ENCODE data around the gene OSGEP. TPM values are rescaled to one million over a fixed set of nuclear protein-coding genes. Genes with fewer than 3 reads are reported as not detected.
A peak's percentile ranks its signal among the peaks of the same experiment; 100 is the strongest.

OSGEP gene
- total and polyA plus RNA-seq, 5 donors from 2014 or later = 27.3 to 40.8 (median 33.1) TPM

DNA sequence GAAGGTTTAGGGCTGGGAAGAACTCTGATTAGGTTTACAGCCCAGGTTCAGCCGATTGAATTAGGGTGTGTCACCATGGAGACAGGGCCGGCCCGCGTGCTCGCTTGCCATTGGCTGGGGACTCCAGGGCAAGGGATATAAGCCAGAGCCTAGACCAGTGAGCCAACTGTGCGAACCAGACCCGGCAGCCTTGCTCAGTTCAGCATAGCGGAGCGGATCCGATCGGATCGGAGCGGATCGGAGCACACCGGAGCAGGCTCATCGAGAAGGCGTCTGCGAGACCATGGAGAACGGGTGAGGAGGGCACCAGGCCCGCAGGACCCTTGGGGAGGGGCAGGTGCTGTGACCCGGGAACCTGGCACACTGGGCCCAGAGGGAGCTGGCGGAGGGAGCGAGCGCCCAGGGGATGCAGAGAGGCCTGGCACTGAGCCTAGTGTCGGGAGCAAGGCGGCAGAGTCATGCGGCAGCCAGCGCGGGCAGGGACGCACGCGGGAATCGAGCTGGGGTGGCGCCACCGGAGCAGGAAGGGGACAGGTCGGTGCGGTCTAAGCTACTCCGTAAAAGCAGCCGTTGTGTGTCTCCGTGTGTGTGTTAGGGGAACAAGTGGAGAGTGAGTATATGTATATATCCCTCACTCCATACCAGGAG is 14.8 kb upstream of the OSGEP start, which contains the start of gene PNP:
PNP (plus strand) TSS at position 165 of the 648 bp plus-strand sequence; CDS start at position 284, 119 bp downstream.
- Histone ChIP-seq H3K9me3 (ENCODE audit: control insufficient read depth in 2 of 2, low read length in 2 of 2) (no peaks in the 10 kb centered on the region), H3K4me1 (ENCODE audit: control insufficient read depth, insufficient read depth, low read length, poor library complexity, severe bottlenecking) (peaks cover 36% of the 10 kb centered on the region), H3K27ac (ENCODE audit: insufficient read depth, low read length, poor library complexity, severe bottlenecking) (peak within 1 kb of the TSS; percentile 80), H3K27me3 (ENCODE audit: control insufficient read depth, insufficient read depth, low read length) (no peaks in the 10 kb centered on the region), H3K4me3 (ENCODE audit: low read depth, low read length) (peak within 1 kb of the TSS; percentile 95), H3K36me3 (ENCODE audit: control insufficient read depth, insufficient read depth, low read length) (peaks cover 23% of the 10 kb centered on the region)
- H3K27ac Mint-ChIP-seq = peak within 1 kb of the TSS; percentile 92 to 98 (median 96)
- H3K4me3 Mint-ChIP-seq = peak within 1 kb of the TSS; percentile 97 to 100 (median 98)
- DNase-seq = peak; percentile 78 to 93 (median 83)
- peaks cover 4% of the 10 kb centered on the region for H3K27me3 Mint-ChIP-seq
- no peaks in the 10 kb centered on the region for H3K9me3 Mint-ChIP-seq
- ATAC-seq (ENCODE audit: low read depth in 2 of 2) = peak; percentile 94
- peaks cover 4 to 45% (median 40%) of the 10 kb centered on the region in 4 donors for H3K4me1 Mint-ChIP-seq
- H3K36me3 Mint-ChIP-seq = peaks cover 21% of the 10 kb centered on the region

DNA sequence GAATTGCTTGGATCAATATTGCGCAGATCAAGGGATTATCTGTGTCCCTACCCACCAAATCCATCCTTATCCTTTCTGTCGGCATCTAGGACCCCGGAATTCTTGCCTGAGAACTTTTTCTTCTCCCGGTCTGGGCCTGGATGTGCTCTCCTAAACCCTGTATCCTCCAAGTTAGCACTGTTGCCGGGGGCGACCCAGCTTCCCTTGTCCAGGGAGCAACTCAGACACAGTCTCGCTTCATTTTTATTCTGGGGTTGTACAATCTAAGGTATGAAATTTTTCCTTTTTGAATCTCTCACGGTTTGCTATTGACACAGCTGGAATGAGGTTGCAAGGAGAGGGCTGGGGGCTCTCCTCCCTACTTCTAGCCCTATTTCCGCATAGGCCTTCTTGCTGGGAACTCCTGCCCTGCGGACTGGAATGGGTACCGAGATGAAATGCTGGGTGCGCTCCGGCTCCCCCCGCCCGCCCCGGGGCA is 14.2 kb upstream of the OSGEP start:
- DNase-seq = no peak

DNA sequence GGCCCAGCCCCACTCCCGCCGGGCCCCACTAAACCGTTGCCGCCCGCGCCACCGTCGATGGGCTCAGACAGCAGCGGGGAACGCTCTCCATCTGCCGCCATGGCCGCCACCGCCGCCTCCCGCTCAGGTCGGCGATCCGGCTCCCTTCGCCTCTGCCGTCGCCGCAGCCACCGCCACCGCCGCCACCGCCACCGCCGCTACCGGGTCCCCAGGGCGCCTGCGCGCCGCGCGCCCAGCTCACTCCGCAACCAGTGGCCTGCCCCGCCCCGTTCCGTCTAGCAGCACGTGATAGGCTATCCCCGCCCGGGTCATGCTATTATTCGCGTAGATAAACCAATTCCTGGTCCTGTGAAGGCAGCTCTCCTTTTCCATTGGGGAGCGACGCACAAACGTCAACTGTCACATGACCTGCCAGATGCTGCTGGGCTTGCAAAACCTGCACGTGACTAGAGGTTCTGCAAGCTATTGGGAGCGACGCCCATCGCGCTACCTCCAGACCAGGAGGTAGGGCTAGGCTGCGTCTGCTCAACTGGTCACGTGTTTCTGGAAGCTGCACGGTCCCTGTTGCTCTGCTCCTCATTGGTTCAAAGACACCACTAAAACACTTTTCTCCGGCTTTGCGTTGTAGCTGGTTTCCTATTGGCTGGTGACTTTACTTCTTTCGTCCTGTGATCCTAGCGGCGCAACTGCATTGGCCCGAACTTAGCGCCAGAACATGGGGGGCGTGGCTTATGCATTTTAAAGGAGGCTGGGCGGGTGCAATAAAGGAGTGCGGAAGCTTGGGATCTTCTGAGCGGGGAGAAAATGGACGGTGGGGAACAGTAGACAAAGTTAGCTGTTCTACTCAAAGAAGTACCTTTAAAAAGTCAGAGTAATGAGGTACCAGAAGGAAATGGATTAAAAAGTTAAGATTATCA is 6.9 kb upstream of the OSGEP start, which contains the start of gene PIP4P1:
PIP4P1 (minus strand) TSS at position 210 of the 917 bp plus-strand sequence; CDS start at position 101, 109 bp downstream.
- peaks cover 5% of the 10 kb centered on the region for H3K27me3 Mint-ChIP-seq
- peaks cover 32% of the 10 kb centered on the region for H3K36me3 Mint-ChIP-seq
- Histone ChIP-seq H3K4me3 (ENCODE audit: low read depth, low read length) (peak within 1 kb of the TSS; percentile 90), H3K27me3 (ENCODE audit: control insufficient read depth, insufficient read depth, low read length) (no peaks in the 10 kb centered on the region), H3K36me3 (ENCODE audit: control insufficient read depth, insufficient read depth, low read length) (peaks cover 39% of the 10 kb centered on the region), H3K27ac (ENCODE audit: insufficient read depth, low read length, poor library complexity, severe bottlenecking) (peak within 1 kb of the TSS; percentile 99), H3K4me1 (ENCODE audit: control insufficient read depth, insufficient read depth, low read length, poor library complexity, severe bottlenecking) (peaks cover 19% of the 10 kb centered on the region), H3K9me3 (ENCODE audit: control insufficient read depth in 2 of 2, low read length in 2 of 2) (no peaks in the 10 kb centered on the region)
- DNase-seq = peak; percentile 99 to 100 (median 99)
- peak; percentile 91 to 93 for ATAC-seq (ENCODE audit: low read depth in 2 of 2)
- peak within 1 kb of the TSS; percentile 94 to 99 (median 97) for H3K27ac Mint-ChIP-seq
- no peaks in the 10 kb centered on the region for H3K9me3 Mint-ChIP-seq
- H3K4me1 Mint-ChIP-seq = peaks cover 5 to 35% (median 21%) of the 10 kb centered on the region in 4 donors
- H3K4me3 Mint-ChIP-seq = peak within 1 kb of the TSS; percentile 88 to 96 (median 94)

More for the DNA sequence above, 14.2 kb upstream of the OSGEP start:
- Mint-ChIP-seq H3K27ac (peak overlapping the region in 2 of 3 donors; percentile 92 to 98), H3K9me3 (no peaks in the 10 kb centered on the region), H3K4me3 (peak overlapping the region; percentile 97 to 100 (median 98)), H3K27me3 (peaks cover 4% of the 10 kb centered on the region), H3K36me3 (peaks cover 15% of the 10 kb centered on the region), H3K4me1 (peaks cover 0 to 41% (median 35%) of the 10 kb centered on the region in 4 donors)
- peak overlapping the region; percentile 80 for H3K27ac ChIP-seq (ENCODE audit: insufficient read depth, low read length, poor library complexity, severe bottlenecking)
- H3K4me1 ChIP-seq (ENCODE audit: control insufficient read depth, insufficient read depth, low read length, poor library complexity, severe bottlenecking) = peaks cover 36% of the 10 kb centered on the region
- peak overlapping the region; percentile 95 for H3K4me3 ChIP-seq (ENCODE audit: low read depth, low read length)
- H3K36me3 ChIP-seq (ENCODE audit: control insufficient read depth, insufficient read depth, low read length) = peaks cover 17% of the 10 kb centered on the region
- H3K27me3 ChIP-seq (ENCODE audit: control insufficient read depth, insufficient read depth, low read length) = no peaks in the 10 kb centered on the region
- H3K9me3 ChIP-seq (ENCODE audit: control insufficient read depth in 2 of 2, low read length in 2 of 2) = no peaks in the 10 kb centered on the region
- no peak for ATAC-seq (ENCODE audit: low read depth in 2 of 2)

DNA sequence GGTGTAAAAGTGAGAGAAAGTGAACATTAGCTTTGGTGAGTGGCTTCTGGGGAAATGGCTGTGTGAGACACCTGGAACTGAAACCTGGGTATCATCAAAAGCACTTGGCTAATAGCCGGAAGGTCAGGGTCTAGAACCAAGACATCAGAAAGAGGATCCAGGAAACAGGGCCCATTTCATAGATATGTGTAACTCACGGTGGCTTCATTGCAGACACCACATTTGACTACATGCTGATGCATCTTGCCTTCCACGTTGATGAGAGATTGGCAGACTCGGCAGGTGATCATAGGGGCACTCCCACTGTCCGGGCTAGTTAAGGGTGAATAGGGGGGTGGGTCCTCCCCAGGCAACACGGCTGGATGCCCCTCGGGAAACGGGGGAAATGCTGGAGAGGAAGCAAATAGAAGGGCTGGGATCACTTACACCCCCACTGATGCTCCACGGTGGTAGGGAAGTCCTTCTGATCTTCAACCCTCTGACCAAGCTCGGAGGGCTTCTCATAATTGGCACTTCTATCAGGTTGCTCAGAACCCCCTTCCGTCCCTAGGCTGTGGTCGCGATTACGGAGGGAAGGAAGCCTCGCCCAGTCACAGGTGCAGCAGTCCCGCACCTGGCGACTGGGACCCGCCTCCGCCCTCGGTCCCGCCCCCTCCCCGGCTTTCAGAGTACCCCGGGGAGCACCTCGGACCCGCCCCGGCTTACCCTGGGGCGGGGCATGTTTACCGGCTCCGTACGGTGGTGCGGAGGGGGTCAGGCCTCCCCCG is 6.0 kb upstream of the OSGEP start:
- H3K9me3 Mint-ChIP-seq = no peaks in the 10 kb centered on the region
- H3K36me3 Mint-ChIP-seq = peaks cover 32% of the 10 kb centered on the region
- H3K4me3 Mint-ChIP-seq = peak overlapping the region; percentile 88 to 96 (median 94)
- H3K4me3 ChIP-seq (ENCODE audit: low read depth, low read length) = peak overlapping the region; percentile 85
- DNase-seq (peak; percentile 75 to 81 (median 78)), ATAC-seq (ENCODE audit: low read depth in 2 of 2) (peak; percentile 4 to 5)
- peaks cover 5 to 35% (median 21%) of the 10 kb centered on the region in 4 donors for H3K4me1 Mint-ChIP-seq
- peaks cover 5% of the 10 kb centered on the region for H3K27me3 Mint-ChIP-seq
- H3K27ac Mint-ChIP-seq = peak overlapping the region; percentile 94 to 99 (median 95)
- no peaks in the 10 kb centered on the region for H3K9me3 ChIP-seq (ENCODE audit: control insufficient read depth in 2 of 2, low read length in 2 of 2)
- peaks cover 41% of the 10 kb centered on the region for H3K36me3 ChIP-seq (ENCODE audit: control insufficient read depth, insufficient read depth, low read length)
- peak overlapping the region; percentile 99 for H3K27ac ChIP-seq (ENCODE audit: insufficient read depth, low read length, poor library complexity, severe bottlenecking)
- H3K27me3 ChIP-seq (ENCODE audit: control insufficient read depth, insufficient read depth, low read length) = no peaks in the 10 kb centered on the region
- H3K4me1 ChIP-seq (ENCODE audit: control insufficient read depth, insufficient read depth, low read length, poor library complexity, severe bottlenecking) = peaks cover 26% of the 10 kb centered on the region

DNA sequence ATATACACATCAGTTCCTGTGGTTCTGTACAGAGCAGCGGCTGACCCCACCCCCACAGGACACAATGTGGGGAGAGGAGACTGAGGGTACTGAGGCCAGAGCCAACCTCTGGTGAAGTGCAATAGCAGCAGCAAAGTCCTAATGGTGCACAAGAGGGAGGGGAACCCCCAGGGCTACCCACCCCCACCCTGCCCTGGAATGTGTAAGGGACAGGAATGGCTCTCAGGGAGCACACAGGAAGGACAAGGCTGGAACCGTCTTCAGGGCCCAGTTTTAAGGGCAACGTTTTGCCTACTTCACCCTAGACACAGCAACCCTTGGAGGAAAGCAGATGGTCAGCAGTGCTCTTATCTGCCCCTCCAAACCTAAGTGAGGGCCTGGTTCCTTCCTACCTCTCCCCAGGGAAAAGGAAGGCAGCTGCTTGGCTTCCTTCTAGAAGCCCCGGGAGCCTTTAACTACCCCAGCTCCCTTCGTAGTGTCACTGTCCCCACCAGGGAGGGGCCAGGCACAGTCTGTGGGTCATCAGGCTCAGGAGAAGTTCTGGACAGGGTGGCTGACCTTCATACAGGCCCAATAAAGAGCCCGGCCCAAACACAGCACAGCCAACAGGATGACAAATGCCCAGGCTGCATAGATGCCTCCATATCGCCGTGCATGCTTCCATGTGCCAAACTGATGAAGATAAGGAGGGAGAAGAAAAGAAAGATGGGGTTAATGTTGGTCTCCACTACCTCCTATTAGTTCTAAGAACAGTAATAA is 3.6 kb upstream of the OSGEP start:
- Histone ChIP-seq H3K36me3 (ENCODE audit: control insufficient read depth, insufficient read depth, low read length) (peaks cover 41% of the 10 kb centered on the region), H3K4me1 (ENCODE audit: control insufficient read depth, insufficient read depth, low read length, poor library complexity, severe bottlenecking) (peaks cover 50% of the 10 kb centered on the region), H3K9me3 (ENCODE audit: control insufficient read depth in 2 of 2, low read length in 2 of 2) (no peaks in the 10 kb centered on the region), H3K4me3 (ENCODE audit: low read depth, low read length) (no peak overlapping the region), H3K27me3 (ENCODE audit: control insufficient read depth, insufficient read depth, low read length) (no peaks in the 10 kb centered on the region), H3K27ac (ENCODE audit: insufficient read depth, low read length, poor library complexity, severe bottlenecking) (peak overlapping the region; percentile 99)
- peaks cover 5% of the 10 kb centered on the region for H3K27me3 Mint-ChIP-seq
- peaks cover 5 to 40% (median 21%) of the 10 kb centered on the region in 4 donors for H3K4me1 Mint-ChIP-seq
- H3K27ac Mint-ChIP-seq = peak overlapping the region in 1 of 3 donors; percentile 94
- peaks cover 32% of the 10 kb centered on the region for H3K36me3 Mint-ChIP-seq
- peak overlapping the region in 2 of 4 donors; percentile 19 to 39 for H3K4me3 Mint-ChIP-seq
- H3K9me3 Mint-ChIP-seq = no peaks in the 10 kb centered on the region
- no peak for ATAC-seq (ENCODE audit: low read depth in 2 of 2)
- no peak for DNase-seq

DNA sequence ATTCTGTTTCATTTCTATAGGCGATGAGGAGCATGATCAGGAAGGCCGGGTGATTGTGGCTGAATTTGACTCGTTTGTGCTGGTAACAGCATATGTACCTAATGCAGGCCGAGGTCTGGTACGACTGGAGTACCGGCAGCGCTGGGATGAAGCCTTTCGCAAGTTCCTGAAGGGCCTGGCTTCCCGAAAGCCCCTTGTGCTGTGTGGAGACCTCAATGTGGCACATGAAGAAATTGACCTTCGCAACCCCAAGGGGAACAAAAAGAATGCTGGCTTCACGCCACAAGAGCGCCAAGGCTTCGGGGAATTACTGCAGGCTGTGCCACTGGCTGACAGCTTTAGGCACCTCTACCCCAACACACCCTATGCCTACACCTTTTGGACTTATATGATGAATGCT is 2.4 kb upstream of the OSGEP start:
- Mint-ChIP-seq H3K36me3 (peaks cover 37% of the 10 kb centered on the region), H3K4me1 (peaks cover 5 to 44% (median 28%) of the 10 kb centered on the region in 4 donors), H3K27me3 (peaks cover 5% of the 10 kb centered on the region), H3K9me3 (no peaks in the 10 kb centered on the region), H3K27ac (no peak overlapping the region), H3K4me3 (peak overlapping the region in 2 of 4 donors; percentile 29 to 52)
- no peak for ATAC-seq (ENCODE audit: low read depth in 2 of 2)
- DNase-seq = no peak
- Histone ChIP-seq H3K4me1 (ENCODE audit: control insufficient read depth, insufficient read depth, low read length, poor library complexity, severe bottlenecking) (peaks cover 51% of the 10 kb centered on the region), H3K36me3 (ENCODE audit: control insufficient read depth, insufficient read depth, low read length) (peaks cover 47% of the 10 kb centered on the region), H3K9me3 (ENCODE audit: control insufficient read depth in 2 of 2, low read length in 2 of 2) (no peaks in the 10 kb centered on the region), H3K27ac (ENCODE audit: insufficient read depth, low read length, poor library complexity, severe bottlenecking) (no peak overlapping the region), H3K4me3 (ENCODE audit: low read depth, low read length) (no peak overlapping the region), H3K27me3 (ENCODE audit: control insufficient read depth, insufficient read depth, low read length) (no peaks in the 10 kb centered on the region)

All from CD4-positive, CD25-positive, alpha-beta regulatory T cell (primary cell).